LNCaP clone FGC (cell line): ENCODE data around the gene IL4I1.

Experiments used
- DNase-seq: peaks from one replicate; pipeline ENCODE4 v3.0.0-alpha.2; 2011; ENCODE audit warnings: low read depth
- H3K4me3 ChIP-seq: 2 replicates; pipeline ENCODE4 v1.5.1; 2011; ENCODE audit warnings: mild to moderate bottlenecking, low read depth, low read length, control low read depth
- TF ChIP-seq, protein P1 (sequence below): IDR thresholded peaks from 2 replicates; pipeline ENCODE4 v1.5.1; 2012; ENCODE audit warnings: mild to moderate bottlenecking; ENCODE audit not compliant: control insufficient read depth, insufficient read depth; ENCODE audit errors: extremely low read depth

IL4I1 gene

DNA sequence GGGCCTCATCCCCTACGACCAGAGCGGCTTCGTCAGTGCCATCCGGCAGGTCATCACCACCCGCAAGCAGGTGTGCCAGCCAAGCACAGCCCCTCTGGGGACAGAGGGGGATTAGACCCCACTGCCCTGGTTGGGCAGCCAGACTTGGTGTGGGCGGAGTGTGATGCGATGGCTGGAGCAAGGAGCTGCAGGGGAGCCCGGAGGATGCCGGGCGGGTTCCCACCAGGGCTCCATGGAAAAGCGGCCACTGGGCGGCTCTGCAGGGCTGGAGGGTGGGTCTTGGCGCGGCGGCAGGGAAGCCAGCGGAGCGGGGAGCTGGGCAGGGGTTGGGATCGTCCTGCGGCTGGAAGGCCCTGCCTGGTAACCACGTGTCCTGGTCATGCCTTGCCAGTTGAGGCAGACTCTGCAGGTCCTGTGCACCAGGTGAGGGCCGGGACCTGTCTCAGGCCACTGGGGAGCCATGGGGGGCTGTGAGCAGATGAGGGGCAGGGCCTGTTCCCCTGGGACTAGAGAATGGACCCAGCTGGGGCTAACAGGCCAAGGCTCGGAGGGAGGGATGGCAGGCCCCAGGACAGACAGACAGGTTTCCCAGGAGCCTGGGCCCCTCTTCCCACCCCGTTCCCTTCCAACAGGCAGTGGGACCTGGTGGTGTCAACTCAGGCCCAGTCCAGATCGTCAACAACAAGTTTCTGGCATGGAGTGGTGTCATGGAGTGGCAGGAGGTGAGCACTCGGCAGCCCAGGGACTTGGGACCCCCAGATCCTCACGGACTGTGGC is 39.4 kb downstream of the IL4I1 start:
- TF ChIP-seq, protein P1, sequence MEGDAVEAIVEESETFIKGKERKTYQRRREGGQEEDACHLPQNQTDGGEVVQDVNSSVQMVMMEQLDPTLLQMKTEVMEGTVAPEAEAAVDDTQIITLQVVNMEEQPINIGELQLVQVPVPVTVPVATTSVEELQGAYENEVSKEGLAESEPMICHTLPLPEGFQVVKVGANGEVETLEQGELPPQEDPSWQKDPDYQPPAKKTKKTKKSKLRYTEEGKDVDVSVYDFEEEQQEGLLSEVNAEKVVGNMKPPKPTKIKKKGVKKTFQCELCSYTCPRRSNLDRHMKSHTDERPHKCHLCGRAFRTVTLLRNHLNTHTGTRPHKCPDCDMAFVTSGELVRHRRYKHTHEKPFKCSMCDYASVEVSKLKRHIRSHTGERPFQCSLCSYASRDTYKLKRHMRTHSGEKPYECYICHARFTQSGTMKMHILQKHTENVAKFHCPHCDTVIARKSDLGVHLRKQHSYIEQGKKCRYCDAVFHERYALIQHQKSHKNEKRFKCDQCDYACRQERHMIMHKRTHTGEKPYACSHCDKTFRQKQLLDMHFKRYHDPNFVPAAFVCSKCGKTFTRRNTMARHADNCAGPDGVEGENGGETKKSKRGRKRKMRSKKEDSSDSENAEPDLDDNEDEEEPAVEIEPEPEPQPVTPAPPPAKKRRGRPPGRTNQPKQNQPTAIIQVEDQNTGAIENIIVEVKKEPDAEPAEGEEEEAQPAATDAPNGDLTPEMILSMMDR = no peak
- no peak for DNase-seq
- H3K4me3 ChIP-seq = no peak overlapping the region

DNA sequence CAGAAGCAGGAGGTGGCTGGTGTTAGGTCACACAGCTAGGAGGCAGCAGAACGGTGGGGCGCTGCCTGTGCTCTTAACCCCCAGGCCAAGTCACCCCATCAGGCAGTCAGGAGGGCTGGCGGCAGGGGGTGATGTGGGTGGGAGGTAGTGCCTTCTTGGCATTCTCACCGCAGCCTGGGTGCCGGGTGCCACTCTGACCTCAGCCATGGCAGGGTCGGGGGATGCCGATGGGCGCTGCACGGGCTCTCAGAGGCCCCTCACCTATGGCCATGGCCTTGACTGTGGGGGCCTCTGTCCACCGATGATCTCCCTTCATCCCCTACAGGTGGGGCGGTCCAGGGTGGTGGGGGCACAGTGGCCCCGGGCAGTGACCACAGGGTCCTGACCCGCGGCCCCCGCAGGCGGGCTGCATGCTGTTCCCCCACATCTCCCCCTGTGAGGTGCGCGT is 40.1 kb downstream of the IL4I1 start:
- TF ChIP-seq, protein P1 = no peak
- H3K4me3 ChIP-seq = no peak overlapping the region
- no peak for DNase-seq

DNA sequence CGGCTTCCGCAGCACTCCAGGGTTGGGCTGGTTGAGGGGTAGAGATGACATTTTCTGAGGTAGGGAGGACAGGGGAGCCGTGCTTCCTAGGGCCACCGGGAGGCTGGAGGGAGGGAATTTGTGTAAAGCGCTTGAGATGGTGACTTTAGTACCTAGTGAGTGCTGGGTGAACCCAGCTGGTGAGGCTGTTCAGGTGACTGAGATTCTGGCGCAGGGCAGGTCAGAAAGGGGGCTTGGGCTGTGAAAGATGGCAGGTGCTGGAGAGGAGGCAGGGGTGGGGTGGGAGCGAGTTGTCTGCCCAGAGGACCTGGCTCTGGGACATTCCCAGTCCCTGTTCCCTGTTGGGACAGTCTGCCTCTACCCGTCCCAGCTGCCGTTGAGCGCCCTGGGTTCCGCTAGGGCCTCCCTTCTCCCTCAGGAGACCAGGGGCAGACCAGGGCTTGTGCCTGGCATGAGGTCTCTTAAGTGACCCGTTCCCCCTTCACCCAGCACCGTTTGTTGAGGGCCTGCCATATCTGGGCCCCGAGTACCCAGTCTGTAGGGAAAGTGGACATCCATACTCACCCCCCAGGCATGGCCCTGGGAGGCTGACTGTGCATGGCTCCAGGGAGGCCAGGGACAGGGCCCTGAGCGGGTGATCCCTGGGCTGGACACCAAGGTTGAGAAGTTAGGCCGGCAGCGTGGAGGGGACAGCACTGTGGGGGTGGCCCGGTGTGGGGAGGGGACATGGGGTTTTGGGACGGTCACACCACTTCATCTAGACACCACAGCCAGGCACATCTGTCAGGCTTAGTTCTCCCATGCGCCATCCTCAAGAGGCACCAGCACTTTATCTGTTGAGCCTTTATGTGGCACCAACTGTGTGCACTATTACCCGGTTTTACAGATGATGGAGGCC is 40.8 kb downstream of the IL4I1 start:
- DNase-seq = no peak
- H3K4me3 ChIP-seq = no peak overlapping the region
- TF ChIP-seq, protein P1 = no peak

DNA sequence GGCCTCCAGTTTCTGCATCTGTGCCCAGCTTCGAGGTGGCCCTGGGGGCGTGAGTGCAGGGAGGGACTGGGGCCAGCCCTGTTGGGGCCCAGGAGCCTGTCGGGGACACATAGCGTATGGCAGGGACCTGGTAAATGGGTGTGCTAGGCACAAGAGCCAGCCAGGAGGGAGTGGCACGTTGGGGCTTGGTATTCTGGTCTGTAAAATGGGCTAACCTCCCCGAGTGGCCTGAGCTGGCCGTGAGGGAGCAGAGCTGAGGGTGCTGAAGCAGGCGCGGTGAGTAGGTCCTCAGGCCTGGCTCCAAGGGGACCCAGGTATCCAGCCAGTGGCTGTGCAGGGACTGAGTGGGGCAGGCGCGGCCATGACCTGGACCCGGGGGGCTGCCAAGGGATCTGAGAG is 41.4 kb downstream of the IL4I1 start:
- TF ChIP-seq, protein P1 = no peak
- no peak for DNase-seq
- H3K4me3 ChIP-seq = no peak overlapping the region

DNA sequence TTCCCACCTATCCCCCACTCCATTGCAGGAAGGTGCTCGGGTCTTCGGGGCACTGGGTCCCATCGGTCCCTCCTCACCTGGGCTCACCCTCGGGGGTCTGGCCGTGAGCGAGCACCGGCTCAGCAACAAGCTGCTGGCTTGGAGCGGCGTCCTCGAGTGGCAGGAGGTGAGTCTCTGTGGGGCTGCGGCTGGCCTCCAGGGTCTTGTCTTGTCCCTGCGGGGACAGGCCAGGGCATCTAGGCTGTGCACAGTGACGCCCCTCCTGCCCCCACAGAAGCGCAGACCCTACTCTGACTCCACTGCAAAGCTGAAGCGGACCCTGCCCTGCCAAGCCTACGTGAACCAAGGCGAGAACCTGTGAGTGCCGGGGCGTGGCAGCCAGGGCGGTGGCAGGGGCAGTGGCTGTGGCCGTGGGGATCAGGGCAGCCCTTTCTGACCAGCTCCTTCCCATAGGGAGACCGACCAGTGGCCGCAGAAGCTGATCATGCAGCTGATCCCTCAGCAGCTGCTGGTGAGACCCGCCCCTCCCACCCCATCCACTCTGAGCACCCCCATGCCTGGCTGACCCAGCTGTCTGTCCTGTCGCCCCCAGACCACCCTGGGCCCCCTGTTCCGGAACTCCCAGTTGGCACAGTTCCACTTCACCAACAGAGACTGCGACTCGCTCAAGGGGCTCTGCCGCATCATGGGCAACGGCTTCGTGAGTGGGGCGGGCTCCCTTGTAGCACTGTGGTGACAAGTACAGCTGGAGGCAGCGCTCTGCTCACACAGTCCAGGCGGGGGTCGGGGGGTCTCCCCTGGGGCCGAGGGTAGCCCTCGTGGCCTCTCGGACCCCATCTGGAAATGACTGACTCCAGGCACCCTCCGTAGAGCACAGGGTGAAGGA is 42.1 kb downstream of the IL4I1 start:
- DNase-seq = no peak
- TF ChIP-seq, protein P1 = no peak
- H3K4me3 ChIP-seq = no peak overlapping the region

DNA sequence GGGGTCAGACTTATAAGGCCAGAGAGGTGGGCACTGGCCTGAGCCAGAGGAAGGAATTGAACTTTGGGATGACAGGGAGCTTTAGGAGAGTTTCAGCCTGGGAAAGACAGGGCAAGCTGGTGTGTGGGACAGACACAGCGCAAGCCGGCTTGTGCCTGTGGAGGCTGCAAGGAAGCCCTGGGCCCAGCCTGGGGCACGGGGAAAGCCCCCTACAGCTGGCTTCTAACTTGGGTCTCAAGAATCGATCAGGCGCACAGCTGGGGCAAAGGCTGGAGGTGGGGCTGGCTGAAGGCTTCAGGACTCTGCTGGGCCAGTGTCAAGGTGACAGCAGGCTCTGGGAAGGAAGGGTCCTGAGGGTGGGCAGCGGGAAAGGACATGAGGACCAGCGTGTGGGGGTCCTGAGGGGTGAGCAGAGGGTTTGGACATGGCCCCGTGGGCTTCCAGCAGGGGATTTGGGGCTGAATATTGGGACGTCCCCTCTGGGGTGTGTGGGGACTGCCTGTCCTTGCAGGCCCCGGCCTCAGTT is 42.8 kb downstream of the IL4I1 start:
- no peak overlapping the region for H3K4me3 ChIP-seq
- TF ChIP-seq, protein P1 = no peak
- DNase-seq = no peak
